Thyroid gland (tissue), 4 donors: ENCODE measurements around the gene CPA3.

Experiments used
- POLR2A ChIP-seq, 2 donors: fragments of 450-650 bp; IDR thresholded peaks; one replicate each; pipeline ENCODE4 v1.6.1; 2017; ENCODE audit warnings: antibody characterized with exemption in 2 of 2, mild to moderate bottlenecking in 2 of 2, moderate library complexity in 1 of 2
- TF ChIP-seq, protein P1 (sequence below), 6 experiments: fragments of 200-600 bp in 3 of 6; fragments of 450-650 bp in 3 of 6; sonication (generic) in 3 of 6; IDR thresholded peaks; one replicate each; pipeline ENCODE4 v1.5.1; 2016 to 2019; ENCODE audit warnings: antibody characterized with exemption in 6 of 6, mild to moderate bottlenecking in 2 of 6, inconsistent platforms in 1 of 6, moderate library complexity in 1 of 6

DNA sequence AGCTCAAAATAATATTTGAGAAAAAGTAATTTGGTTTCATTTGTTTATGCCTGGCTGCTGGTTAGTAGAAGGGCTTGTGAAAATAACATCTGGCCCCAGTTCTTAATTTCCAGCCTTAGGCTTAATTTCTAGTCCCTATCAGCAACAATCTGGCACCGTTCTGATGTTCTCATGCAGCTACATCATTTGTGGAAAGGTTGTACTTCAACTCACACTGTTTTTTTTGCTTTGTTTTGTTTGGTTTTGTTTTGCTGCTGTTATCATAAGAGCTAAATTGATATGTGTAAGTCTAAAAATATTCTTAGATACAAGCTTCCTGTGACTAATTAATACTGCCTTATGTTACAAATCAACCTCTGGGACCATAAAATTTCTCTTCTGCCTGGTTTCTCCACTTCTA lies 8.9 kb downstream of the CPA3 start:
- TF ChIP-seq, protein P1, sequence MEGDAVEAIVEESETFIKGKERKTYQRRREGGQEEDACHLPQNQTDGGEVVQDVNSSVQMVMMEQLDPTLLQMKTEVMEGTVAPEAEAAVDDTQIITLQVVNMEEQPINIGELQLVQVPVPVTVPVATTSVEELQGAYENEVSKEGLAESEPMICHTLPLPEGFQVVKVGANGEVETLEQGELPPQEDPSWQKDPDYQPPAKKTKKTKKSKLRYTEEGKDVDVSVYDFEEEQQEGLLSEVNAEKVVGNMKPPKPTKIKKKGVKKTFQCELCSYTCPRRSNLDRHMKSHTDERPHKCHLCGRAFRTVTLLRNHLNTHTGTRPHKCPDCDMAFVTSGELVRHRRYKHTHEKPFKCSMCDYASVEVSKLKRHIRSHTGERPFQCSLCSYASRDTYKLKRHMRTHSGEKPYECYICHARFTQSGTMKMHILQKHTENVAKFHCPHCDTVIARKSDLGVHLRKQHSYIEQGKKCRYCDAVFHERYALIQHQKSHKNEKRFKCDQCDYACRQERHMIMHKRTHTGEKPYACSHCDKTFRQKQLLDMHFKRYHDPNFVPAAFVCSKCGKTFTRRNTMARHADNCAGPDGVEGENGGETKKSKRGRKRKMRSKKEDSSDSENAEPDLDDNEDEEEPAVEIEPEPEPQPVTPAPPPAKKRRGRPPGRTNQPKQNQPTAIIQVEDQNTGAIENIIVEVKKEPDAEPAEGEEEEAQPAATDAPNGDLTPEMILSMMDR (IDR thresholded peaks at IDR 0.05), result no peak
- no peak for TF ChIP-seq POLR2A (IDR thresholded peaks at IDR 0.05)
